Kidney epithelial cell (primary cell): Measurements from ENCODE around the gene ATP13A2. TPM values are rescaled to one million over a fixed set of nuclear protein-coding genes. Genes with fewer than 3 reads are reported as not detected.
A peak's percentile ranks its signal among the peaks of the same experiment; 100 is the strongest.
"Not testable (repeated sequence)": the region's sequence is repeated elsewhere in the genome, so short reads cannot be mapped to it uniquely, and the experiment has no call there.

Source experiments
- DNase-seq: peaks from one replicate; pipeline ENCODE4 v3.0.0-alpha.2; 2010; ENCODE audit warnings: low read depth
- H3K27me3 ChIP-seq: 2 replicates; pipeline ENCODE4 v1.6.0; 2011; ENCODE audit warnings: low read length; ENCODE audit not compliant: control insufficient read depth, insufficient read depth
- H3K36me3 ChIP-seq: 2 replicates; pipeline ENCODE4 v1.5.1; 2011; ENCODE audit warnings: low read length; ENCODE audit not compliant: control insufficient read depth, insufficient read depth
- H3K4me3 ChIP-seq: 2 replicates; pipeline ENCODE4 v1.5.1; 2011; ENCODE audit warnings: low read depth, mild to moderate bottlenecking, control low read depth, low read length
- total RNA-seq: library from RNA; depleted of rRNA; stranded (reverse); fragments of >200 nt; gene quantifications from 2 replicates; pipeline ENCODE4 v1.2.3, GENCODE V29; 2015
- TF ChIP-seq, protein P1 (sequence below): IDR thresholded peaks from 2 replicates; pipeline ENCODE4 v1.5.1; 2011; ENCODE audit warnings: mild to moderate bottlenecking, moderate library complexity, low read length, control low read depth, inconsistent platforms; ENCODE audit not compliant: insufficient read depth, poor library complexity, severe bottlenecking

The ATP13A2 gene
- total RNA-seq, 1 donor from 2014 or later, result 74.1 TPM

DNA sequence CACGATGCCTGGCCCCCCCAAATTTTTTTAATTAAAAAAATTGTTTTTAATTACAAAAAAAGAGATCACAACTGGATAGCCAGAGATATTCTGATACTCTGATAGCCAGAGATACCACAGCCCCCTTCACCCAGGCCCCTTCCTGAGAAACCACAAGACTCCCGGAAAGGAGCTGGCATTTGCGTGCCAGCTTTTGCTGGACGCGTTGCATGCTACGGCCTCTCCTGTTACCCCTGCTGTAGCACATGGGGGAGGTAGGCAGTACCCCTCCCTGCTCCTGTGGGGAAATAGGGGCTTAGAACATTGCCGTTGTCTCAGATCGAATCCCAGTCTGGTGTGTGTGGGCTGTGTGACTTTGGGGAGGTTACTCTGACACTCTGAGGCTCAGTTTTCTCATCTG is 54.0 kb downstream of the ATP13A2 start:
- TF ChIP-seq, protein P1, sequence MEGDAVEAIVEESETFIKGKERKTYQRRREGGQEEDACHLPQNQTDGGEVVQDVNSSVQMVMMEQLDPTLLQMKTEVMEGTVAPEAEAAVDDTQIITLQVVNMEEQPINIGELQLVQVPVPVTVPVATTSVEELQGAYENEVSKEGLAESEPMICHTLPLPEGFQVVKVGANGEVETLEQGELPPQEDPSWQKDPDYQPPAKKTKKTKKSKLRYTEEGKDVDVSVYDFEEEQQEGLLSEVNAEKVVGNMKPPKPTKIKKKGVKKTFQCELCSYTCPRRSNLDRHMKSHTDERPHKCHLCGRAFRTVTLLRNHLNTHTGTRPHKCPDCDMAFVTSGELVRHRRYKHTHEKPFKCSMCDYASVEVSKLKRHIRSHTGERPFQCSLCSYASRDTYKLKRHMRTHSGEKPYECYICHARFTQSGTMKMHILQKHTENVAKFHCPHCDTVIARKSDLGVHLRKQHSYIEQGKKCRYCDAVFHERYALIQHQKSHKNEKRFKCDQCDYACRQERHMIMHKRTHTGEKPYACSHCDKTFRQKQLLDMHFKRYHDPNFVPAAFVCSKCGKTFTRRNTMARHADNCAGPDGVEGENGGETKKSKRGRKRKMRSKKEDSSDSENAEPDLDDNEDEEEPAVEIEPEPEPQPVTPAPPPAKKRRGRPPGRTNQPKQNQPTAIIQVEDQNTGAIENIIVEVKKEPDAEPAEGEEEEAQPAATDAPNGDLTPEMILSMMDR, result no peak
- DNase-seq, result no peak

DNA sequence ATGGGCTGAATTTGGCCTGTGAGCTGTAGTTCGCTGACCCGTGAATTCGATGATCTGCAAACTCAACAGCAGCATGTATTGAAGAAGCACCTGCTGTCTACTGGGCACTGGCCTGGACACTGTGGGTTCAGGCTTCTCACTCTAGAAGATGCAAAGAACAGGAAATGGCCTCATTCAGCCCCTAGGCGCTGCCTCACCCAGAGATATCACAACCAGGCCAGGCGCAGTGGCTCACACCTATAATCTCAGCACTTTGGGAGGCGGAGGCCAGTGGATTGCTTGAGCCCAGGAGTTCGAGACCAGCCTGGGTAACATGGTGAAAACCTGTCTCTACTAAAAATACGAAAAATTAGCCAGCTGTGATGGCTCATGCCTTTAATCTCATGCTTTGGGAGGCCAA is 55.0 kb downstream of the ATP13A2 start:
- no peaks in the 10 kb centered on the region for H3K27me3 ChIP-seq
- no peak overlapping the region for H3K4me3 ChIP-seq
- TF ChIP-seq, protein P1, result no peak
- no peak for DNase-seq
- H3K36me3 ChIP-seq, result no peaks in the 10 kb centered on the region

More for the DNA sequence above, 54.0 kb downstream of the ATP13A2 start:
- no peak overlapping the region for H3K4me3 ChIP-seq
- H3K27me3 ChIP-seq, result no peaks in the 10 kb centered on the region
- no peaks in the 10 kb centered on the region for H3K36me3 ChIP-seq

DNA sequence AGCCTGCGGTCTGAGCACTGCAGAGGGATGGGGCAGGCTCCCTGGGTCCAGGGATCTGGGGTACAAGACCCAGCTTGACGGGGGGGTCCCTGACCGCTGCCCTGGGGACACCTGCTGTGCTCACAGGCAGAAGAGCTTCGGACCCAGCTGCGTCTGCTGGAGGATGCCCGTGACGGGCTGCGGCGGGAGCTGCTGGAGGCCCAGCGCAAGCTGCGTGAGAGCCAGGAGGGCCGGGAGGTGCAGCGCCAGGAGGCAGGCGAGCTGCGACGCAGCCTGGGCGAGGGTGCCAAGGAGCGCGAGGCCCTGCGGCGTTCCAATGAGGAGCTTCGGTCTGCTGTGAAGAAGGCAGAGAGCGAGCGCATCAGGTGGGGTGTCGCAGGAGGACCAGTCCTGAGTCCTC is 56.5 kb downstream of the ATP13A2 start:
- Histone ChIP-seq H3K4me3 (no peak overlapping the region), H3K36me3 (no peaks in the 10 kb centered on the region), H3K27me3 (no peaks in the 10 kb centered on the region)
- TF ChIP-seq, protein P1, result no peak
- DNase-seq, result no peak

DNA sequence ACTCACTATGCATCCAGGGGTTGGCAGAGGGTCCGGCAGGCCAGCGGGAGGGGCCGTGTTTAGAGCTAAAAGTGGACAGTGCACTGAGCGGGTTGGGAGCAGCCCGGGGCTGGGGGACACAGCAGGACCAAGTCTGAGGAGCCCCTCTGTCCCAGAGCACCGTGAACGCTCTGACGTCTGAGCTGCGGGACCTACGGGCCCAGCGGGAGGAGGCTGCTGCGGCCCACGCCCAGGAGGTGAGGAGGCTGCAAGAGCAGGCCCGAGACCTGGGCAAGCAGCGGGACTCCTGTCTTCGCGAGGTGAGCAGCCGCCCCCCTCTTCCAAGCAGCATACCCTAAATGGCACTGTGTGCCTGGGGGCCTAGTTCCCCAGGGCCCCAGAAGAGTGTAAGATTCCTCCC is 57.1 kb downstream of the ATP13A2 start:
- TF ChIP-seq, protein P1, result no peak
- Histone ChIP-seq H3K36me3 (no peaks in the 10 kb centered on the region), H3K27me3 (no peaks in the 10 kb centered on the region), H3K4me3 (no peak overlapping the region)
- no peak for DNase-seq

DNA sequence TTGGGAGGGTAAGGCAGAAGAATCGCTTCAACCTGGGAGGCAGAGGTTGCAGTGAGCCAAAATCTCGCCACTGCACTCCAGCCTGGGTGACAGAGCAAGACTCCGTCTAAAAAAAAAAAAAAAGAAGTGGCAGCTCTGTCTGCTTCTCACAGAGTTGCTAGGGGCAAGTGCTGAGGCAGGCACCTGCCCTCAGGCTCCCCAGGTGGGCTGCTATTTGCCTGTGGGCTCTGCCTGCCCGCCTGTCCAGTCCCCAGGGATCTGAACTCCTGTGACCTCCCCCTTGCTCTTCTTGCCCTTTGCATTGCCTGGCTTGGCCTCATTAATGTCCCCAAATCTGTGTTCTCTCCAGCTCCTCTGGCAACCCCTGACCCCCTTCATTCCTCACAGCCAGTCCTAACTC is 59.4 kb downstream of the ATP13A2 start:
- H3K27me3 ChIP-seq, H3K4me3 ChIP-seq, H3K36me3 ChIP-seq, DNase-seq: not testable (repeated sequence)

DNA sequence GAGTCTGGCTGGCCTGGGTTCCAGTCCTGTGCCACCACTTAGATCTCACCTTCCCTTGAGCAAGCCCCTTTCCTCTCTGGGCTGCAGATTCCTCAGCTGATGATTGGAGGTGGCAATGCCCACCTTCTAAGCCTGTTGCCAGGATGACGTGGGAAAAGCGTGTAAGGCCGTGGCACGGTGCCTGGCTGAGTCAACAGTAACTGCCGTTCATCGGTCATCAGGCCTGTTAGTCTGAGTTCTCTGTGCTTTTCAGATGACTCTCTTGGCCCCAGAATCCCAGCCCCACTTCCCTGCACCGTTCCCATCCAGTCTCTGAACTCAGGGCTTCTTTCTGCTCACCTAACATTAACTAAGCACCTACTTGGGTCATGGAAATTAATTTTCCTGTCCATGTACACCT is 62.7 kb downstream of the ATP13A2 start:
- DNase-seq, H3K27me3 ChIP-seq, H3K36me3 ChIP-seq, H3K4me3 ChIP-seq: not testable (repeated sequence)

DNA sequence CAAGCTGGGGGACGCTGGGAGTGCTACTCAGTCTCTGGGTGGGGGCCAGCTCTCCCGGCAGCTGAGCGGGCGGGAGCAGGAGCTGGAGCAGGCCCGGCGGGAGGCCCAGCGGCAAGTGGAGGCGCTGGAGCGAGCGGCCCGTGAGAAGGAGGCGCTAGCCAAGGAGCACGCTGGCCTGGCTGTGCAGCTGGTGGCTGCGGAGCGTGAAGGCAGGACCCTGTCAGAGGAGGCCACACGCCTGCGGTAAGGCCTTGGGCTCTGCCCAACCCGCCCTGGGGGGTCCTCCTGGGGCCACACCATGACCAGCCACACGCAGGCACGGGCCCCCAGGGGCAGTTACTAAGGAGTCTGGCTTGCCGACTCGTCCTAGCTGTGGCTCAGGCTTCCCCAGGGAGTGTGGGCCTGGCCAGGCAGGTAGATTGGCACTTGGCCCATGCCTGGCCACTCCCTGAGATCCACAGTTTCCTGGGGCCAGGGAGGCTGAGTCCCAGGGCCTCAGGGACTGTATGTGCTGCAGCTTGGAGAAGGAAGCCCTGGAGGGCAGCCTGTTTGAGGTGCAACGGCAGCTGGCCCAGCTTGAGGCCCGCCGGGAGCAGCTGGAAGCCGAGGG is 63.3 kb downstream of the ATP13A2 start:
- not testable (repeated sequence) for H3K36me3 ChIP-seq, H3K27me3 ChIP-seq, H3K4me3 ChIP-seq
- DNase-seq, result peak; percentile 90
